Measurements from ENCODE around the gene PTGES2.
"Not testable (repeated sequence)": the region's sequence is repeated elsewhere in the genome, so short reads cannot be mapped to it uniquely, and the experiment has no call there.

Gene PTGES2

DNA sequence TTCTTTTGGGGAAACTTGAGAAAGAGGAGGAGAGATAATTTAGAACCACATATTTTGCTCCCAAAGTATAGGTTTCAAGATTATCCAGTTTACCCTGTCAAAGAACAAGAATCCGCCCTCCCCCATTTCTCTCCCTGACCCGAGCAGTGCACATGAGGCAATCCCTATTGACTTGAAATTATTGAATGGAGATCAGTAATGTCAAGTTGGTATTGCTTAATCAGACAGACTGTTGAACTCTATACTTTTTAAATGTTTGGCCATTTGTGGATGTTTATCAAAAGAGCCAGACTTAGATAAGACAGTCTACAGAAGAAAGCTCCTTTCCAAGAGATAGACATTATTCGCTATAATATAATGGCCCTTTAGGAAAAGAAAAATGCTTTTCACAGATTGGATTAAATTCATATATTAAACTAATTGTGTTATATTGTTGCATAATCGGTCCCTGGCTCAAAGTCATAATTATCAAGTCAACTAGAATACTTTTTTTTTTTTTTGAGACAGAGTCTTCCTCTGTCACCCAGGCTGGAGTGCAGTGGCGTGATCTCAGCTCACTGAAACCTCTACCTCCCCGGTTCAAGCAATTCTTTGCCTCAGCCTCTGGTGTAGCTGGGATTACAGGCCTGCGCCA is 54.2 kb downstream of the PTGES2 start:
- Histone ChIP-seq H3K27ac (peak overlapping the region in 20 of 21 experiments; percentile 20 to 93 (median 80)), H3K4me3 (no peak overlapping the region)

DNA sequence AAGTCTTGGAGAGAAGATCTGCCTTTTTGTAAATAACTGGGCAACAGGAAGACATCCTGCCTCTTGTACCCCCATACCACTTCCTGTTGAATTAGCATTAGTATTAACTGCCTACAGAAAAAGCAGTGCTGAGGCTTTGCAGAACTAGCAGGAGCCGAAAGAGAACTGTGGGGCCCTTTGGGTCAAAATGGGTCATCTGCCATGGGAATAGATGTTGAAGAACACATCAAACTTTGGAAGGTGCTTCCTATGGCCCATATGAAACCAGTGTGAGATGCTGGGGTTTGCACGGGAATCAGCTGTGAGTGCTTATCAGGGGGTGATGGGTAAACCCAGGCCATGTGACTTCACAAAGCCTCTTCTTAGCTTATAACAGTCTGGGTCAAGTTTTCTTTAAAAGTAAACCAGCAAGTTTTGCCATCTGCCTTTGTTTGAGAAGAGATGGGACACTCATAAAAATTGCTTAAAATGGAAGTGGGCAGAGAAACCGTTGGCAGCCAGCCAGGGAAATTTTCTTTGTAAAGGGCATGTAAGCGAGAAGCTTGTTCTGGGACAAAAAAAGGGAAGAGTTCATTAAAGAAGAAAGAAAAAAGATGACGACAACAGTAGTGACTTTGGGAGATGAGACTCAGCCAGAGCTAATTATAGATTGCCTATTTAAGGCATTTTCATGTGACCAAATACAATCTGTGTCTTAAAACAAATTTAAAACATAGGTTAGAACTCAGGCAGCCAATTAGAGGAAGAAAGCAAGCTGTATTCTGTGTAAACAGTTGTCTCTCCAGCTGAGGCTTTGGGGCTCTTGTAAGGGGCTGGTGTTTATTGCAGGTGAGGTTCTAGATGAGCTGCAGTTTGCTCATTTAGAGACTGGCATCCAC is 55.1 kb downstream of the PTGES2 start:
- Histone ChIP-seq H3K4me3 (peak overlapping the region in 1 of 7 experiments; percentile 3), H3K27ac (peak overlapping the region in 20 of 21 experiments; percentile 20 to 93 (median 80))

DNA sequence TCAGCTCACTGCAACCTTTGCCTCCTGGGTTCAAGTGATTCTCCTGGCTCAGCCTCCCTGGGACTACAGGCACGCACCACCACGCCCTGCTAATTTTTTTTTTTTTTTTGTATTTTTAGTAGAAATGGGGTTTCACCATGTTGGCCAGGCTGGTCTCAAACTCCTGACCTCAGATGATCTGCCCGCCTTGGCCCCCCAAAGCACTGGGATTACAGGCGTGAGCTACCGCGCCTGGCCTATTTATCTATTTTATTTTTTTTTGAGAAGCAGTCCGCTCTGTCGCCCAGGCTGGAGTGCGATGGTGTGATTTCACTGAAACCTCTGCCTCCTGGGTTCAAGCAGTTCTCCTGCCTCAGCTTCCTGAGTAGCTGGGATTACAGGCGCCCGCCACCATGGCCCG is 56.1 kb downstream of the PTGES2 start:
- H3K27ac ChIP-seq = peak overlapping the region in 20 of 21 experiments; percentile 20 to 93 (median 80)
- H3K4me3 ChIP-seq = not testable (repeated sequence)

DNA sequence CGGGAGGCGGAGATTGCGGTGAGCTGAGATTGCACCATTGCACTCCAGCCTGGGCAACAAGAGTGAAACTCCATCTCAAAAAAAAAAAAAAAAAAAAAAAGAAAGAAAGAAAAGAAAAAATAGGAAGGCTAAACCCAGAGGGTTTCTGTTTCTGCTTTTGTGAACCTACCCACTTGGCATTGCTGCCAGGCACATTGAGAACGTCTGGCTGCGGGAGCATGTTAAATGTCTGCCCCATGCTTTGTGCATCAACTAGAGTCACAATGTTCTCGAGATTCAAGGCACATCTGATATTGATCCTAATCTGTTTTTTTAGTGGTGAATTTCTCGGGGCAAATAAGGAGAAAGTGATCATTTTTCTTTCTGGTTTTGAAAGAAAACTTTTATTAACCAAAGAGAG is 56.7 kb downstream of the PTGES2 start:
- Histone ChIP-seq H3K27ac (peak overlapping the region in 16 of 21 experiments; percentile 0 to 93 (median 81)), H3K4me3 (no peak overlapping the region)
